ENCODE results near the gene NCOA7.

NCOA7 gene

GRCh38 chr6:125821825-125822281 lies 31.1 kb downstream of the NCOA7 start:
- no peak overlapping the region for H3K4me3 ChIP-seq (ENCODE audit: low read length)
- TF ChIP-seq ZNF274 (IDR thresholded peaks at IDR 0.05; ENCODE audit: low read depth, low read length) = no peak

GRCh38 chr6:125823180-125823579 lies 32.4 kb downstream of the NCOA7 start:
- TF ChIP-seq ZNF274 (IDR thresholded peaks at IDR 0.05; ENCODE audit: low read depth, low read length) = no peak
- no peak overlapping the region for H3K4me3 ChIP-seq (ENCODE audit: low read length)

DNA sequence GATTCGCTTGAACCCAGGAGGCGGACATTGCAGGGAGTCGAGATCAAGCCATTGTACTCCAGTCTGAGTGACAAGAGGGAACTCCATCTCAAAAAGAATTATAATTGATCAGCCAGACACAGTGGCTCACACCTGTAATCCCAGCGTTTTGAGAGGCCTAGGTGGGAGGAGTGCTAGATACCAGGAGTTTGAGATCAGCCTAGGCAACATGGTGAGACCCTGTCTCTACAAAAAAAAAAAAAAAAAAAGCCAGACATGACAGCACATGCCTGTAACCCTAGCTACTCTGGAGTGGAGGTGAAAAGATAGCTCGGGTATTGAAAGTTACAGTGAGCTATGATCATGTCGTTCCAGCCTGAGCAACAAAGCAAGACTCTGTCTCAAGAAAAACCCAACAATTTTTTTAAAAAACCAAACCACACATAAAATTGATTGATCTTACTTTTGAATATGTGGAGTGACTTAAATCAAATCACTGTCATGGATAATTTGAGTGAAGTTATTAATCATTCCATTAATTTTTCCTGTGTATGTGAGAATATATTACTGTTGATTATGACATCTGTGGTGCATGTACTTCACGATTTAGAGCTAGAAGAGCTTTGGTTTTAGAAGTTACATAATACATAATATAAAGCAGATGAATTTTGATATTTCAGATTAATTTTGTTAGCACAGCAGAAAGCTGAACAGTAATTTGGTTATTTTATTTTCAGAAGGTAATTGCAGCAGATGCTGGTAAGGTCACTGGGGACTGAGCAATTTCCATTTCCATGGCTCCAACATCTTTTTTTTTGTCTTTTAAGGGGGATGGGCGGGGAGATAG lies 34.4 kb downstream of the NCOA7 start:
- no peak for TF ChIP-seq ZNF274 (IDR thresholded peaks at IDR 0.05; ENCODE audit: low read depth, low read length)
- H3K4me3 ChIP-seq (ENCODE audit: low read length) = no peak overlapping the region

DNA sequence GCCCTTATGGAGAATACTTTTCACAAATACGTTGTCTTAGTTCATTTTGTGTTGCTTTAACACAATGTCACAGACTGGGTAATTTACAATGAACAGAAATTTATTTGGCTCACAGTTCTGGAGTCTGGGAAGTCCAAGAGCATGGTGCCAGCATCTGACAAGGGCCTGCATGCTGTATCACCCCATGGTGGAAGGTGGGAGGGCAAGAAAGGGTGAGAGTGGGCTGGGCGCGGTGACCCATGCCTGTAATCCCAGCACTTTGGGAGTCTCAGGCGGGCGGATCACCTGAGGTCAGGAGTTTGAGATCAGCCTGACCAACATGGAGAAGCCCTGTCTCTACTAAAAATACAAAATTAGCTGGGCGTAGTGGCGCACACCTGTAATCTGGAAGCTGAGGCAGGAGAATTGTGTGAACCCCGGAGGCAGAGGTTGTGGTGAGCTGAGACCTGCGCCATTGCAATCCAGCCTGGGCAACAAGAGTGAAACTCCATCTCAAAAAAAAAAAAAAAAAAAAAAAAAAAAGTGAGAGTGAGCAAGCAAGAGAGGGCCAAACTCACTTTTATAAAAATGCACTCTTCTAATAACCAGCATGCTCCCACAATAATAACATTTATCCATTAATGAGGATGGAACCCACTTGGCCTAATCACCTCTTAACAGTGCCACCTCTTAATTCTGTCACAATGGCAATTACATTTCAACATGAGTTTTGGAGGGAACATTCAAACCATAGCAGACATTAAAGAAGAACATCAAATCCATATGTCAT lies 36.1 kb downstream of the NCOA7 start:
- no peak for TF ChIP-seq ZNF274 (IDR thresholded peaks at IDR 0.05; ENCODE audit: low read depth, low read length)
- H3K4me3 ChIP-seq (ENCODE audit: low read length) = no peak overlapping the region

- no peak for TF ChIP-seq ZNF274 (IDR thresholded peaks at IDR 0.05; ENCODE audit: low read depth, low read length)
Measured at GRCh38 chr6:125827788-125828320, 37.1 kb downstream of the NCOA7 start.

DNA sequence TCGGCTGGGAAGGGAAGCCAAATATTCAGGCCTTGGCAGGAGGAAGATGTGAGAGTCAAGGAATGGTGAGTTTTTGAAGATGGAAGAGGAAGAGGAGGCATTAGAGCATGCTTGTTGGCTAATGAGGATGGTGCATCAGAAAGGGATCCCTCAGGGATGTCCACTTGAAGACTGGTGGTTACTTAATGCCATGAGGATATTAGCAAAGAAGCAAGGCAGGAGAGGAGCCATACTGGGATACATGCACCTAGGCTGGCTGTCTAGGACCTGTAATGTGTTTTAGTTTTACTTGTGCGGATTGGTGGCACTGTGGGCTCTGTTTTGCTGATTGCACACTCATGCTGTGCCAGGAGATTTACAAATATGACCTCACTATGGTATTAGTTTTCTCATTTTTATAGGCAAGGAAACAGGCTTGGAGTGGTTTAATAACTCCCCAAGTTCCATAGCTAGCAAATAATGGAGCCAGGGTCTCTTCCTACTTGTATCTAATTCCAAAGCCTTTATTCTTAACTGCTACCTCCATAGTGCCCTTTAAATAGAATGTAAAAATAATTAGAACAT lies 37.8 kb downstream of the NCOA7 start:
- TF ChIP-seq ZNF274 (IDR thresholded peaks at IDR 0.05; ENCODE audit: low read depth, low read length) = no peak
- no peak overlapping the region for H3K4me3 ChIP-seq (ENCODE audit: low read length)

More at GRCh38 chr6:125827788-125828320, 37.1 kb downstream of the NCOA7 start:
- H3K4me3 ChIP-seq (ENCODE audit: low read length) = no peak overlapping the region

DNA sequence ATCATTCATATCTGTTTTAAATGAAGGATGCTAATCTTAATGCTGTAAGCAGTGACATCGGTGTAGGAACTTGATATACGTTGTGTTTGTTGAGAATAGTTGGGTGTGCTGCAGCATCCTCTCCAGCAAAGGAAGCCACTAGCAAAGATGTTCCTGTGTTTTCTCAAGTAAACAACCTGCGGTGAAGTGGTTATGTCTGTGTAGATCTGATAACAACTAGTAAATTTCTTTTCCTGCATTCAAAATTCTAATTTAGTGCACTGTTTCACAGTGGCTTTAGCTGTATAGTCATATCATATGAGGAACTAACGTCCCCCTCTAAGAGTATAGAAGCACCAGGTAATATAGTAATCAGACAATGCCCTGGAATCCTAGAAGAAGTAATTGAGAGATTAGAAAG lies 38.7 kb downstream of the NCOA7 start:
- H3K4me3 ChIP-seq (ENCODE audit: low read length) = no peak overlapping the region
- TF ChIP-seq ZNF274 (IDR thresholded peaks at IDR 0.05; ENCODE audit: low read depth, low read length) = no peak

DNA sequence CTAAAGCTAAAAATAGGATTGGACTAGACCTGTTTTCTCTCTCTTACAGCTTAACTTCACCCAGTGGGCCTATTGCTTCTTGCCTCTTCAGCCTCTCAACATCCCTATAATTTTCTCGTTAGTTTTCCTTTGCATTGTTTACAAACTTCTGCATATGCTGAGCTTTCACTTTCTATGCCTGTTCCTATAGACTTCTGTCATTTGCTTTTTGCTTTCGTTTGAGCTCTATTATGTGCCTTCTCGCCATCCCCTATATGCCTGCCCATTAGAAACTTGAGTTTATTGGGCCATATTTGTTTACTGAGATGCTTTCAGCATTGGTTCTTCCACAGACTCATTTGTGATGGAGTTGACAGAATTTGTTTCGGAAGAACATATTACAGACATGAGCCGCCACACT lies 40.9 kb downstream of the NCOA7 start:
- no peak overlapping the region; the same call in 1 of the 2 replicates for H3K4me3 ChIP-seq (ENCODE audit: low read length)
- TF ChIP-seq ZNF274 (IDR thresholded peaks at IDR 0.05; ENCODE audit: low read depth, low read length) = no peak

DNA sequence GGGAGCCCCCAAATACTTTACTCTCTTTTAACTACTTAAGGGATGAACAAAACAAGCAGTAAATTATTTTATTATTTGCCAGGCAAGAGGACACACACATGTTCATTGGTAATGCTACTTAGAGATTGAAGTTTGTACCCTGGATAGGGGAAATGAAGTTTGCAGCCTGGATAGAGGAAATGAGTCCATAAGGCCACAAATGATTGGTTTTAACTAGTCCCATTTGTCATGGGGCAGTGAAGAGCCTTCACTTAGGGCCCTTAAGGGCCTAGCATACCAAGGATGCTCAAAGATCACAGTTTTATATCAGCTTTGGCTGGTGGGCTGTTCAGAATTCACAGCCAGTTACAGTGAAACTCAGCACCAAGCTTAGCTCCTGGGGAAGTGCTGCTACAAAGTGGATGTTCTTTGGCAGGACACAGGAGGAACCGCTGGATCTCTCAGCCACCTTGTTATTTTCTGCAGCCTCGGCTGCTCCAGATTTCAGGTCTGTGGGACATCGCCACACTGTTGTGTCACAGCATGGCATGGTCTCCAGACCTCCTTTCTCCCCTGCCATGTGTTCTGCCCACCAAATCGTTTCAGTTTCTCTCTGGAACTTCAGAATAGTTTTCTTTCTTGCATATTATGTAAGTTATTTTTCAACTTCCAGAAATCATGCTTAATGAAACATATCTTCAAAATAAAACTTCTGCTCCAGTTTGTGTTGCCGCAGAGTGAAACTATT lies 41.8 kb downstream of the NCOA7 start:
- no peak for TF ChIP-seq ZNF274 (IDR thresholded peaks at IDR 0.05; ENCODE audit: low read depth, low read length)
- no peak overlapping the region; the same call in 1 of the 2 replicates for H3K4me3 ChIP-seq (ENCODE audit: low read length)

DNA sequence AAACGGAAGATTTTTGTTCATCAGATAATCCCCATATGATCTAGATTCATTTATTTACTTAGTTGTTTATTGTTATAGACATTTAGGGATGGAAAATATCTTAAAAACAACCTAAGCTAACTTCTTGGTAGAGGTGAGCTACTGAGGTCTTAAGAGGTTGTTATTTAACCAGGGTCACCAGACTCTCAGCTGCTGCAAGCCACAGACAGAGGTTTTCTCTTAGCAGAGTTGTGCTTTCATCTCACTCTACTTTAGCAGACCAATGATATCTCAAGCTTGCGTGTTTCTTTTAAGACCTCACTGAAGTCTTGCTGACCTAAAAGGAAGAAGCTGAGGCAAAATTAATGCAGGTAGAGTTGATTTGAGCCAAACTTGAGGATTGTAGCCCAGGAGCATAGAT lies 43.6 kb downstream of the NCOA7 start:
- H3K4me3 ChIP-seq (ENCODE audit: low read length) = no peak overlapping the region
- no peak for TF ChIP-seq ZNF274 (IDR thresholded peaks at IDR 0.05; ENCODE audit: low read depth, low read length)

DNA sequence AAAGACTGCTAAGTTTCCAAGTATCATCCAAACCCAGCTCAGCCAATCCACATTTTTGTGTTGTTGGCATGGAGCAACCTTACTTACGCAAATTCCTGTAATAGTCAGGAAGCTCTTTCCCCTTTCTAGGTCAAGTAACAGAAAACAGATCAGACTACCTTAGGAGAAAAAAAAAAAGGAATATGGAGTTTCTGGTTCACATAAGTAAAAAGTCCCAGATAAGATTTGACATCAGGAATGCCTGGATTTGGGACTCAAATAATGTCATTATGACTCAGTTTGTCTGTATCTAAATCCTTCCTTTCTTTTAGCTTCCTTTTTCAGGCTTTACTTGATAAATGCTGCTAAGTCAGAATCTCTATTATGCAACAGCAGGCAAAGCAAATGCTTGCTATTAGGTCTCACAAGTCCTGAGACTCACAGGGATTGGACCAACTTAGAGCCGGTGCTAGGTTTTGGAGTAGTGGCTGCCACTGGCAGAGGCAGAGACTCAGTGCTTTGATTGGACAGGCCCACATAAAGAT lies 44.5 kb downstream of the NCOA7 start:
- TF ChIP-seq ZNF274 (IDR thresholded peaks at IDR 0.05; ENCODE audit: low read depth, low read length) = no peak

DNA sequence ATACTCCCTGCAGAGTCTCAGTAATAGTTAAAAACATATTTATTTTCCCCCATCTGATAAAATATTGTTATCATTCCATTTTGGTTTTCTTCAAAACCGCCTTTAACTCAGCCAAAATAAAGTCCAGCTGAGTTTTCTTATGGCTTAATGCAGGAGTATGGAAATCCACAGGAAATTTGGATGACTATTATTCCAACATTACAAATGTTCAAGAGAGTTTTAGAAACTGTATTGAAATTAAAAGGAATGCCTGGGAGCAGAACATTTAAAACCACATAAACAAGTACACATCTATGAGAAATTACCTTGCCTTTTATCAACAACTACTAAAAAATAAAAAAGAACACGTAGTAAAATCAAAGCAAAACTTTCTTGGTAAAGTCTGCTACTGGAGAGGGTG lies 45.7 kb downstream of the NCOA7 start:
- no peak overlapping the region for H3K4me3 ChIP-seq (ENCODE audit: low read length)
- TF ChIP-seq ZNF274 (IDR thresholded peaks at IDR 0.05; ENCODE audit: low read depth, low read length) = no peak

More for the DNA sequence above, 44.5 kb downstream of the NCOA7 start:
- no peak overlapping the region for H3K4me3 ChIP-seq (ENCODE audit: low read length)

GRCh38 chr6:125839471-125839870 lies 48.7 kb downstream of the NCOA7 start:
- H3K4me3 ChIP-seq (ENCODE audit: low read length) = no peak overlapping the region
- TF ChIP-seq ZNF274 (IDR thresholded peaks at IDR 0.05; ENCODE audit: low read depth, low read length) = no peak

Measured in GM08714 (cell line).